IPS DF 6.9 (cell line): Measurements from ENCODE around the gene EOLA2.
"Not testable (repeated sequence)": the region's sequence is repeated elsewhere in the genome, so short reads cannot be mapped to it uniquely, and the experiment has no call there.

Source experiments
- DNase-seq: peaks from one replicate; pipeline ENCODE4 v3.0.0-alpha.2; 2013; ENCODE audit warnings: low read depth, low spot score
- H3K27ac ChIP-seq: one replicate; pipeline ENCODE4 v1.5.1; 2013; ENCODE audit warnings: low read length, control low read depth
- H3K27me3 ChIP-seq: 2 replicates; pipeline ENCODE4 v1.6.1; 2013; ENCODE audit warnings: mild to moderate bottlenecking, low read length; ENCODE audit not compliant: control insufficient read depth, insufficient read depth
- H3K36me3 ChIP-seq: 2 replicates; pipeline ENCODE4 v1.6.1; 2013; ENCODE audit warnings: low read length; ENCODE audit not compliant: control insufficient read depth, insufficient read depth
- H3K4me1 ChIP-seq: 2 replicates; pipeline ENCODE4 v1.6.1; 2013; ENCODE audit warnings: low read length; ENCODE audit not compliant: control insufficient read depth, insufficient read depth
- H3K4me3 ChIP-seq: 2 replicates; pipeline ENCODE4 v1.5.1; 2013; ENCODE audit warnings: mild to moderate bottlenecking, low read length
- H3K9me3 ChIP-seq: 2 replicates; pipeline ENCODE4 v1.6.1; 2013; ENCODE audit warnings: low read length, inconsistent platforms; ENCODE audit not compliant: control insufficient read depth, insufficient read depth
- WGBS: extraction: QIAGEN DNeasy Blood & Tissue Kit; methylation state at CpG from one replicate; pipeline ENCODE4 v1.1.7; 2013; ENCODE audit warnings: mixed read lengths, missing lambda C conversion rate; ENCODE audit not compliant: insufficient read length, insufficient coverage; 5-methylcytosine and 5-hydroxymethylcytosine counted together

EOLA2 gene

DNA sequence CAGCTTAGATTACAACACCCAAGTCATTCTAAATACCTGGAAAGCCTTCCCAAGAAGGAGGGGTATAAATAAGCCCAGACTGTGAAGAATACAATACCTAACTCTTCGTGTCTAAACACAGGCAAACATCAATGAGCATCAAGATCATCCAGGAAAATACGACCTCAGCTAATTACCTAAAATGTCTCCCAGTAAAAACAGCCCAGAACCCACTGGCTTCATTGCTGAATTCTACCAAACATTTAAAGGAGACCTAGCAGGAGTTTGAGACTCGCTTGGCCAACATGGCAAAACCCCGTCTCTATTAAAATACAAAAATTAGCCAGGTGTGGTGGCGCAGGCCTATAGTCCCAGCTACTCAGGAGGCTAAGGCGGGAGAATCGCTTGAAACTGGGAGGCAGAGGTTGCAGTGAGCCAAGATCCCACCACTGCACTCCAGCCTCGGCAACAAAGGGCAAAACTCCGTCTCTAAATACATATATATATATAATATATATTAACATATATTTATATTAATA lies 28.1 kb downstream of the EOLA2 start:
- WGBS, result no CpG with 5 or more reads among the region's 9 CpGs
- DNase-seq, result no peak
- no peaks in the 10 kb centered on the region for H3K36me3 ChIP-seq

DNA sequence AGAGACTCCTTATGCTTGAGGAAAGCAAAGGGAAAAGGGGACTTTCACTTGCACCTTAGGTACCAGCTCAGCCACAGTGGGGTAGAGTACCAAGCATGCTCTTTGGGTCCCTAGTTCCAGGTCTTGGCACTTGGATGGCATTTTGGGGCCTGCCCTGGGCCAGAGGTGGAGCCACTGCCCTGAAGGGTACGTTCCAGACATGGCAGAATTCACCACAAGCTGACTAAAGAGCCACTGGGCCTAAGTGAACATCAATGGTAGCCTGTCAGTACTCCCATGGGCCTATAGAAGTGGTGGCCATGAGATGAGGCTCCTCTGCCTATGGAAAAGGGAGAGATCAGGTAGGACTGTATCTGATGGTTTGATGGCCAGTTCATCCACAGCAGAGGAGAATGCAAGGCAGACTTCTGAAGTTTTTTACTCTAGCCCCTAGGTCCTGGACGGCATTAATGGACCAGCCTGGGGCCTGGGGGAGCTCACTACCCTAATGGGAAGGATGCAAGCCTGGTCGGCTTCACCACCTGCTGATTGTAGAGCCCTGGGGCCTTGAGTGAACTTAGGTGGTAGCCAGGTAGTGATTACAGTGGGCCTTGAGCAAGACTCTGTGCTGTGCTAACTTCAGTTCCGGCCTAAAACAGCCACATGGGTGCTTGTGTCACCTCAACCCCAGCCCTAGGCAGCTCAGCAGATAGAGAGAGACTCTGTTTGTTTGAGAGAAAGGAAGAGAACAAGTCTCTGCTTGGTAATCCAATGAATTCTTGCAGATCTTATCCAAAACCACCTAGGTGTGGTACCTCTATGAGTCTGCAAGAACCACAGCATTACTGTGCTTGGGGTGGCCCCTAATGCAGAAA lies 28.7 kb downstream of the EOLA2 start:
- H3K36me3 ChIP-seq, result no peaks in the 10 kb centered on the region
- no peak overlapping the region for H3K27ac ChIP-seq
- DNase-seq, result no peak
- H3K9me3 ChIP-seq, result no peaks in the 10 kb centered on the region
- H3K4me3 ChIP-seq, result no peak overlapping the region
- H3K27me3 ChIP-seq, result no peaks in the 10 kb centered on the region
- H3K4me1 ChIP-seq, result no peaks in the 10 kb centered on the region
- WGBS, result no CpG with 5 or more reads among the region's 4 CpGs

More for the DNA sequence above, 28.1 kb downstream of the EOLA2 start:
- Histone ChIP-seq H3K4me1 (no peaks in the 10 kb centered on the region), H3K9me3 (no peaks in the 10 kb centered on the region), H3K4me3 (no peak overlapping the region), H3K27ac (no peak overlapping the region), H3K27me3 (no peaks in the 10 kb centered on the region)

GRCh38 chrX:149908727-149909126 lies 29.6 kb downstream of the EOLA2 start:
- H3K27ac ChIP-seq, result no peak overlapping the region
- no peak for DNase-seq
- no peaks in the 10 kb centered on the region for H3K9me3 ChIP-seq
- H3K4me1 ChIP-seq, result peaks cover 1% of the 10 kb centered on the region; the same call in 1 of the 2 replicates
- H3K36me3 ChIP-seq, result no peaks in the 10 kb centered on the region
- H3K4me3 ChIP-seq, result no peak overlapping the region
- no peaks in the 10 kb centered on the region for H3K27me3 ChIP-seq

DNA sequence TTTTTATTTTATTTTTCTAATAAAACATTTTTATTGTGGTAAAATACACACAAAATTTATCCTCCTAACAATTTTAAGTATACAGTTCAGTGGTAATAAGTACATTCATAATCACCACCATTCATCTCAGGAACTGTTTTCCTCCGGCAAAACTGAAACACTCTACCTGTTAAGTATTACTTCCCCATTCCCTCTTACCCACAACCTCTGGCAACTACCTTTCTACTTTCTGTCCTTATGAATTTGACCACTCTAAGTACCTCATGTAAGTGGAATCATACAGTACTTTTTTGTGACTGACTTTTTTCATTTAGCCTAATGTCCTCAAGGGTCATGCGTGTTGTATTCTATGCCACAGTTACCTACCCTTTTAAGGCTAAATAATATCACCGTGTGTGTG lies 30.0 kb downstream of the EOLA2 start:
- Histone ChIP-seq H3K4me3 (no peak overlapping the region), H3K27ac (no peak overlapping the region)

DNA sequence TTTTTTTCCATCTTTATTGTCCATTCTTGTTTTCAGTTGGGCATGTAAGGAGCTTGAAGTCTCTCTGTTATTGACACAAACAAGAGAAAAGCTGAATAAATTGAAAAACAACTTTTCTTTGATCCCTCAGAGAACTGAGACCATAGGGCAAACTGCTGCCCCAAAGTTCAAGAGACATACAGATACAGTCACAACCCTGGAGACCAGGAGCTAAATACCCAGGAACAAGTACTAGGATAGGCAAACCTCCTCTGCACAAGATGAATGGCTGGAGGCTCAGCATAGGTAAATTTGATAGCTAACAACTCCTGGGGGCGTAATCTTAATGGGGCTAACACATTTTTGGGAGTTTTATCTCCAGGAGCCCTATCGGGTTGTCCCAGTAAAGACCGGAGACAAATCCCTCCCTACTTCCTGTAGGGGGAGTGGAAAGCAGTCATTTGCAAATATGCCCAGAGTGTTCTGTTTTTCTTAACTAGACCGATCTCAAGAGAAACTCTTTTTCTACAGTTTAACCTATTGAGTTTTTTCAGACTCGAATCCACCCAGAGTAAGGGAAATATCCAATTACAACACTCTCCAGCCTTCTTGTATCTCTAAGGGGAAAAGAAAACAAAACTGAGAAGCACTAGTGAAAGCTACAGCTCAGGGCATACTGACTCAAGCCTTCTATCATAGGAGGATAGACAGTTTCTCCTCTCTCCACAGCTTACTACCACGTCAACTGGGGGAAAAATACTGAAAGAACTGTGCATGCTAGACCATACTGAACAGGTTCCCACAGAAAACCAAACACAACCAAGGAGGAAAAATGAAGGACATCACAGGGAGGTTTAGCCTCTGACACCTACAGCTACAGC lies 34.2 kb downstream of the EOLA2 start:
- no peaks in the 10 kb centered on the region for H3K36me3 ChIP-seq
- no peak for DNase-seq
- H3K27ac ChIP-seq, result no peak overlapping the region
- H3K27me3 ChIP-seq, result no peaks in the 10 kb centered on the region
- H3K4me3 ChIP-seq, result no peak overlapping the region
- H3K9me3 ChIP-seq, result no peaks in the 10 kb centered on the region
- no CpG with 5 or more reads among the region's 6 CpGs for WGBS
- peaks cover 1% of the 10 kb centered on the region; the same call in 1 of the 2 replicates for H3K4me1 ChIP-seq

More for the DNA sequence above, 30.0 kb downstream of the EOLA2 start:
- H3K36me3 ChIP-seq, result no peaks in the 10 kb centered on the region
- H3K27me3 ChIP-seq, result no peaks in the 10 kb centered on the region
- no CpG with 5 or more reads among the region's 3 CpGs for WGBS
- H3K4me1 ChIP-seq, result peaks cover 1% of the 10 kb centered on the region; the same call in 1 of the 2 replicates
- no peaks in the 10 kb centered on the region for H3K9me3 ChIP-seq
- no peak for DNase-seq

DNA sequence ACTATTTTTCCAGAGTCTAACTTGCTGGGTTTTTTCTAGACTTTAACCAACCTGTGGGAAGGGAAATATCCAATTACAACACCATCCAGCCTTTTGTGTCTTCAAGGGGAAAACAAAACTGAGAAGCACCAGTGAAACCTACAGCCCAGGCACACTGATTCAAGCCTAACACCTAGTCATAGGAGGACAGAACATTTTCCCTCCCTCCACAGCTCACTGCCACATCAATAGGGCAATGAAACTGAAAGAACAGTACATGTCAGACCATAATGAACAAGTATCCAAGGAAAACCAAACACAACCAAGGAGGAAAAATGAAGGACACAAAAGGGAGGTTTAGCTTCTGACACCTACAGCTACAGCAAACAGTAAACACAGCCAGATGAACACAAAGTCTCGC lies 39.7 kb downstream of the EOLA2 start:
- no peak overlapping the region for H3K4me3 ChIP-seq
- H3K9me3 ChIP-seq, result no peaks in the 10 kb centered on the region
- H3K27me3 ChIP-seq, result no peaks in the 10 kb centered on the region
- no peaks in the 10 kb centered on the region for H3K4me1 ChIP-seq
- WGBS, result 100% methylated on average over 1 of the region's 1 CpG
- no peak overlapping the region for H3K27ac ChIP-seq
- H3K36me3 ChIP-seq, result no peaks in the 10 kb centered on the region
- DNase-seq, result no peak

DNA sequence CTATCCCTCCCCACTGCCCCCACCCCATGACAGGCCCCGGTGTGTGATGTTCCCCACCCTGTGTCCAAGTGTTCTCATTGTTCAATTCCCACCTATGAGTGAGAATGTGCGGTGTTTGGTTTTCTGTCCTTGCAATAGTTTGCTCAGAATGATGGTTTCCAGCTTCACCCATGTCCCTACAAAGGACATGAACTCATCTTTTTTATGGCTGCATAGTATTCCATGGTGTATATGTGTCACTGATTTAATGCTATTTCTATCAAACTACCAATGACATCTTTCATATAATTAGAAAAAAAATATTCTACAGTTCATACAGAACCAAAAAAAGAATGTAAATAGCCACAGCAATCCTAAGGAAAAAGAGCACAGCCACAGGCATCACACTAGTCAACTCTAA lies 47.5 kb downstream of the EOLA2 start:
- H3K9me3 ChIP-seq, H3K27ac ChIP-seq, H3K4me3 ChIP-seq, H3K36me3 ChIP-seq, DNase-seq, H3K27me3 ChIP-seq, H3K4me1 ChIP-seq: not testable (repeated sequence)
- WGBS, result no CpG with 5 or more reads among the region's 2 CpGs
